Measurements from ENCODE around the gene PTTG2.

The PTTG2 gene

GRCh38 chr4:37985730-37986275, 25.6 kb downstream of the PTTG2 start:
- no peak overlapping the region for H3K4me3 ChIP-seq (ENCODE audit: low read length)
- DNase-seq (ENCODE audit: low read depth), result no peak
- TF ChIP-seq CTCF (conservative IDR thresholded peaks at IDR 0.05; ENCODE audit: low read depth, low read length), result no peak

- DNase-seq (ENCODE audit: low read depth), result no peak
- no peak for TF ChIP-seq CTCF (conservative IDR thresholded peaks at IDR 0.05; ENCODE audit: low read depth, low read length)
- H3K4me3 ChIP-seq (ENCODE audit: low read length), result no peak overlapping the region
Measured at GRCh38 chr4:37988670-37989069, 28.5 kb downstream of the PTTG2 start.

DNA sequence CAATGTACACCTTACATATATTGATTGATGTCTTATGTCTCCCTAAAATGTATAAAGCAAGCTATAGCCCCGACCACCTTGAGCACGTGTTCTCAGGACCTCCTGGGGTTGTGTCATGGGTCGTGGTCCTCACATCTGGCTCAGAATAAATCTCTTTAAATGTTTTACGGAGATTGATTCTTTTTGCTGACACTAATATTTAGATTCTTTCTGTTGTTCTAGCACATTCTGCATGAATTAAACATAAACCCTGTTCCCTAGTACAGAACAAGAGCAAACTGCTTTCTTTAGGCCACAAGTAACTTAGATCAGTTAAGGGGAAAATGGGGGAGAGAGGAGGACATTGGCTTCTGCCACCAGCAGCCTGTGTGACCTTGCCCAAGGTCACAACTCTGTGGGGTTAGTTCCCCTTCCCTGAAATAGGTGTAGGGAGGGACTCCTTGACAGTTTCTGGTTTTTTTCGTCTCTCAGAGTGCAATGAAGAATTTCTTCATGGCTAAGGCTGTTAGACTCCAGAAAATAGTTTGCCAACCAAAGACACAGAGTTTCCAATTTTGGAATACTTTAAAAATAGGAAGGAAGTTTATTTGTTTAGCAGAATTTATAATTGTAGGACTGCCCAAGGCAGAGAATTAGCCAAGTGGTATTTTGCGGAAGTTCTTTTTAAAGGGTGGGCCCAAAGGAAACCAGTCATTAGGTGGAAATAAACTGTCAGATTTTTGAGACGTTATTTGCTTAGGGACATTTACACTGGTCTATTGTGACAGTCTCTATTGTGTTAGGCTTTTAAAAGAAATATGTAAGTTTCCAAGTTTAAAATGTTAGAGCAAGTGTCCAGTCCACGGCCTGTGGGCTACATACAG, 29.4 kb downstream of the PTTG2 start:
- no peak for DNase-seq (ENCODE audit: low read depth)
- no peak for TF ChIP-seq CTCF (conservative IDR thresholded peaks at IDR 0.05; ENCODE audit: low read depth, low read length)
- H3K4me3 ChIP-seq (ENCODE audit: low read length), result no peak overlapping the region

- no peak overlapping the region for H3K4me3 ChIP-seq (ENCODE audit: low read length)
- no peak for DNase-seq (ENCODE audit: low read depth)
- no peak for TF ChIP-seq CTCF (conservative IDR thresholded peaks at IDR 0.05; ENCODE audit: low read depth, low read length)
Measured at GRCh38 chr4:37990731-37991245, 30.6 kb downstream of the PTTG2 start.

DNA sequence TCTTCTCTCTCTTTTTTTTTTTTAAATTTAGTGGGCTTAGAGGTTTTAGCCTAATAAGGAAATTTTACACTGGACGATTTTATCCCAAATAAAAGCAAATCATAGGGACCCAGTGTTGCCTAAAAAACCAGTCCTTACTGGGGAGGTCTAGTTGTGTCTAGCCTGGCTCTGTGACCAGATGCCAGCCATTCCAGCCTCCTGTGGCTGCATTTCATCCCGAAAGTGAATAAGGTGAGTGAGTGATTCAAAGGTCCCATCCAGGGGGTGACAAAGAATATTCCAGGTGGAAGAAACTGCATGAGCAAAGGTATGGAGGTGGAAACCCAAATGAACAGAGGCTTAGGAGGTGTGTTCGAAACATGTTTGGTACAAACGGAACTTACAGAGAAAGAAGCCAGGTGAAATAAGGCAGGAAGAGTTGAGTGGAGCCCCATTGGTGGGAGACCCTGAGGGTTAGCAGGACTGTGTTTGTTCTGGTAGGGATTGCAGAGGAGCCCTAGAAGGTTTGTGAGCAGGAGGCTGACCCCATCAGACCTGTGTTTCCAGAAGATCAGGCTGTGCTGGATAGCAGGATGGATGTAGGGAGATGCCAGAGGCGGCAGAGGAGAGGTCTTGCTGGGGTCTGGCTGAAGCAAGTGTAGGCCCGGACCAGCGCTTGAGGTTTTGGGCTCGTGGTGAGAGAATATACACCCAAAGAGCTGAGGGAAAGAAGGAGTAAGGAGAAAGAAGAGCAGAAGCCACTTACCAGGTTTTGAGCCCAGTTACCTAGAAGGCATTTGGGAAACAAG, 31.6 kb downstream of the PTTG2 start:
- DNase-seq (ENCODE audit: low read depth), result no peak
- no peak for TF ChIP-seq CTCF (conservative IDR thresholded peaks at IDR 0.05; ENCODE audit: low read depth, low read length)
- H3K4me3 ChIP-seq (ENCODE audit: low read length), result no peak overlapping the region

DNA sequence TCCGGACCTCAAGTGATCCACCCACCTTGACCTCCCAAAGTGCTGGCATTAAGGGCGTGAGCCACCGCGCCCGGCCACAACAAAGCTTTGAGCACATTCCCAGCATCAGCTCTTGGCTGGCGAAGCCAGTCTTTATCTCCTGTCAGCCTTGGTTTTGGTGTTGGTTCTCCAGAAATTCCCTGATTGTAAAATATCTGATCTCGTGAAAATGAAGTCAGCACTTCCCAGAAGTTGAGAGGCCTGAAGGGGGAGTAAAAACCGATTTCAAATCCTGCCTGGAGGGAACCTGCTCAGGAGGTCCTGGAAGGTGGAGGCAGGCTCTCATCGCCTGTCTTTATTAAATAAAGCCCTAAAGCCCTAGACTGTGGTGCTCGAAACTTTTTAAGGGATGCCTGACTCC, 33.6 kb downstream of the PTTG2 start:
- no peak overlapping the region for H3K4me3 ChIP-seq (ENCODE audit: low read length)
- TF ChIP-seq CTCF (conservative IDR thresholded peaks at IDR 0.05; ENCODE audit: low read depth, low read length), result no peak
- DNase-seq (ENCODE audit: low read depth), result no peak
